CD4-positive, alpha-beta T cell treated with Interleukin-17A for 1 hour (primary cell): Measurements from ENCODE around the gene PIK3C2A.
A peak's percentile ranks its signal among the peaks of the same experiment; 100 is the strongest.
"Not testable (repeated sequence)": the region's sequence is repeated elsewhere in the genome, so short reads cannot be mapped to it uniquely, and the experiment has no call there.

ENCODE experiments used
- DNase-seq: peaks from one replicate; pipeline ENCODE4 v3.0.0-alpha.2; 2020

PIK3C2A gene, protein sequence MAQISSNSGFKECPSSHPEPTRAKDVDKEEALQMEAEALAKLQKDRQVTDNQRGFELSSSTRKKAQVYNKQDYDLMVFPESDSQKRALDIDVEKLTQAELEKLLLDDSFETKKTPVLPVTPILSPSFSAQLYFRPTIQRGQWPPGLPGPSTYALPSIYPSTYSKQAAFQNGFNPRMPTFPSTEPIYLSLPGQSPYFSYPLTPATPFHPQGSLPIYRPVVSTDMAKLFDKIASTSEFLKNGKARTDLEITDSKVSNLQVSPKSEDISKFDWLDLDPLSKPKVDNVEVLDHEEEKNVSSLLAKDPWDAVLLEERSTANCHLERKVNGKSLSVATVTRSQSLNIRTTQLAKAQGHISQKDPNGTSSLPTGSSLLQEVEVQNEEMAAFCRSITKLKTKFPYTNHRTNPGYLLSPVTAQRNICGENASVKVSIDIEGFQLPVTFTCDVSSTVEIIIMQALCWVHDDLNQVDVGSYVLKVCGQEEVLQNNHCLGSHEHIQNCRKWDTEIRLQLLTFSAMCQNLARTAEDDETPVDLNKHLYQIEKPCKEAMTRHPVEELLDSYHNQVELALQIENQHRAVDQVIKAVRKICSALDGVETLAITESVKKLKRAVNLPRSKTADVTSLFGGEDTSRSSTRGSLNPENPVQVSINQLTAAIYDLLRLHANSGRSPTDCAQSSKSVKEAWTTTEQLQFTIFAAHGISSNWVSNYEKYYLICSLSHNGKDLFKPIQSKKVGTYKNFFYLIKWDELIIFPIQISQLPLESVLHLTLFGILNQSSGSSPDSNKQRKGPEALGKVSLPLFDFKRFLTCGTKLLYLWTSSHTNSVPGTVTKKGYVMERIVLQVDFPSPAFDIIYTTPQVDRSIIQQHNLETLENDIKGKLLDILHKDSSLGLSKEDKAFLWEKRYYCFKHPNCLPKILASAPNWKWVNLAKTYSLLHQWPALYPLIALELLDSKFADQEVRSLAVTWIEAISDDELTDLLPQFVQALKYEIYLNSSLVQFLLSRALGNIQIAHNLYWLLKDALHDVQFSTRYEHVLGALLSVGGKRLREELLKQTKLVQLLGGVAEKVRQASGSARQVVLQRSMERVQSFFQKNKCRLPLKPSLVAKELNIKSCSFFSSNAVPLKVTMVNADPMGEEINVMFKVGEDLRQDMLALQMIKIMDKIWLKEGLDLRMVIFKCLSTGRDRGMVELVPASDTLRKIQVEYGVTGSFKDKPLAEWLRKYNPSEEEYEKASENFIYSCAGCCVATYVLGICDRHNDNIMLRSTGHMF (N-terminal part only)

GRCh38 chr11:17207317-17208256 lies at the start of gene PIK3C2A:
Gene PIK3C2A, minus strand, starts transcription at chr11:17207986. Its CDS starts 38,245 bp downstream, at chr11:17169741.
- DNase-seq, result peak; percentile 93

DNA sequence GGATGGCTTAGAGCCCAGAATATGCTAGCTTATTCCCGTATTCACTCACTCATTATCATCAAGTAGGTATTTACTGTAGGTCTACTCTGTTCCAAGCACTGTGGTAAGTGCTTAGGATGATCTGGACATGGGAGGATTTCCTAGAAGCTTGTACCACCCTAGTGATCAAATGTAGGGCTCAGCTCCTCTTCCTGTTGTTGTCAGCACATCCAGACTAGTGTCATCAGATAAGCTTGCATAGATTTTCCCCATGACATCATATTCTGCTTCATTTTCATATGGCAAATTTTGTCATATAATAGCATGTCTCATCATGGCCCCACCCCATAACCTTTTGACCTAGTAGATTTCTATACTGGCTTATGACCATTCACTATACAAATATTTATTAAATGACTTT lies 49.4 kb upstream of the PIK3C2A start:
- no peak for DNase-seq

- DNase-seq, result no peak
These were observed 48.7 kb upstream of the PIK3C2A start for GRCh38 chr11:17256512-17256911.

DNA sequence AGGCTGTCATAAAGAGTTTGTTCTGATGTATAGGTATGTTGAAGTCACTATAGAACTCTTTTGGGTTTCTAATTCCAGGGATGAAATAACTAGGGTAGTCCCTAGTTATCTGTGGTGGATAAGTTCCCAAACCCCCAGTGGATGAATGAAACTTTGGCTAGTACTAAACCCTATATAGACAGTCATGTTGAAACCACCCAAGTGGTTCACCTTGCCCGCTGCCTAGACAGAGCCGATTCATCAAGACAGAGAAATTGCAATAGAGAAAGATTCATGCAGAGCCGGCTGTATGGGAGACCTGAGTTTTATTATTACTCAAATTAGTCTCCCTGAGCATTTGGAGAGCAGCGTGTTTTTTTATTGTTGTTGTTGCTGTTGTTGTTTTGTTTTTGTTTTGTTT lies 44.9 kb upstream of the PIK3C2A start:
- no peak for DNase-seq

DNA sequence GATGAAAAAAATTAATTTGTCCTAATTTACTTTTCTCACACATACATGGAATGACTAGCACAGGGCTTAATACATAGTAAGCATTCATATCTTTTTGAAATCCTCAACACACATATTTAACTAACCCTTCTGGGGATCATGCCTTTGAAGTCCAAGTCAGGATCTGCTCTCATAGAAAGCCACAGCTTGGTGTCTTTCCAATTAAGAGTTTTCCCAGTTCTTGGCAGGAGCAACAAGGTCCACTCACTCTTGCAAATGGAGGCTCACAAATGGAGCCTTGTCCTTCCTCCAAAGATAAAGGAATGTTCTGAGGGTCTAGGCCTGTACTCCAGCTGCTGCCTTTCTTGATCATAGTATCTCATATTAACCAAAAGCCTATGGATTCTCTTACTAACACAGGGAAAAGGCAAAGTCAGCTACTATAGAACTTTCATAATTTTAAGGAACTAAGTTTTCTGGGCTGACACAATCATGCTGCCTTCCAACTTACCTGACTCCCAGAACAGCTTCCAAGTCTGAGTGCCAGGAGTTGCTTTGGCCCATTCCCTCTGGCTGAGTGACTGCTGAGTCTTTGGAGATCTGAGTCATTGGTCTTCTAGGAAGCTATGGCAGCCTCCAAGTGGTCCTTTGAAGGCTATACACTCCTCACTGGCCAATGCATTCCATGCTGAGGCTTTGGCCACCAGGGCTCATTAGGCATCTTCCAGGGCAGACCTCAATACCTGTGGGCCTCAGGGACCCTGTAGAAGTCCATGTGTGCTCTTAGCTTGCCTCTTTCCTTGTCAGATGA lies 43.0 kb upstream of the PIK3C2A start:
- DNase-seq, result no peak

DNA sequence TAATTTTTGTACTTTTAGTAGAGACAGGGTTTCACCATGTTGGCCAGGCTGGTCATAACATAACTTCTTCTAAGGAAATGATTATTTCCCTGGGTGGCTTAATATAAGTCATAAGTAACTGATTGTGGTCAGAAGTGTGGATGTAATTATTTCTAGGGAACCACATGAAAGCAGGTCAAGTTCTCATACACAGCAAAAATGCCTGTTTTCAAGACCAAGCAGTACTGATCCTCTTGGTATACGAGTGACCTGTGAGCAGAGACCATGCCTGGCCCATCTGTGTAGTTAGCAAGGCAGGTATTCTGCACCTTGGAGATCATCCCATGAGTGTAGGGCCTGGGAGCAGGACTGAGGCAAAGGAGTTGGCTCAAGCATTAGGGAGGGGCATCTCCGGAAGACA lies 36.3 kb upstream of the PIK3C2A start:
- DNase-seq, result no peak

DNA sequence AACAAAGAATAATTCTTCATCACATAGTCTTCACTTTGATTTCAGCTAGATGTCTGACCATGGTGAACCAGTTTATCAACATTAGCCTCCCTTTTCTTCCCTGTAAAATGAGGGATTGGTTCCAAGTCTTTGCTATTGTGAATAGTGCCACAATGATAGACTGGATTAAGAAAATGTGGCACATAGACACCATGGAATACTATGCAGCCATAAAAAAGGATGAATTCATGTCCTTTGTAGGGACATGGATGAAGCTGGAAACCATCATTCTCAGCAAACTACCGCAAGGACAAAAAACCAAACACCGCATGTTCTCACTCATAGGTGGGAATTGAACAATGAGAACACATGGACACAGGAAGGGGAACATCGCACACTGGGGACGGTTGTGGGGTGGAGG lies 35.2 kb upstream of the PIK3C2A start:
- not testable (repeated sequence) for DNase-seq

- DNase-seq, result no peak
These were observed 33.0 kb upstream of the PIK3C2A start for GRCh38 chr11:17240780-17241179.

DNA sequence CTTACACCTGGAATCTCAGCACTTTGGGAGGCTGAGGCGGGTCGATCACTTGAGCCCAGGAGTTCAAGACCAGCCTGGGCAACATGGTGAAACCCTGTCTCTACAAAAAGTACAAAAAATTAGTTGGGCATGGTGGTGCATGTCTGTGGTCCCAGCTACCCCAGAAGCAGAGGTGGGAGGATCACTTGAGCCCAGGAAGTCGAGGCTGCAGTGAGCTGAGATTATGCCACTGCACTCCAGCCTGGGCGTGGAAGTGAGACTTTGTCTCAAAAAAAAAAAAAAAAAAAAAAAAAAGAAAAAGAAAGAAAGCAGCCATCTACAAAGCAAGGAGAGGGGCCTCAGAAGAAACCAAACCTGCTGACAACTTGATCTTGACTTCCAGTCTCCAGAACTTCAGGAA lies 32.1 kb upstream of the PIK3C2A start:
- DNase-seq, result not testable (repeated sequence)

DNA sequence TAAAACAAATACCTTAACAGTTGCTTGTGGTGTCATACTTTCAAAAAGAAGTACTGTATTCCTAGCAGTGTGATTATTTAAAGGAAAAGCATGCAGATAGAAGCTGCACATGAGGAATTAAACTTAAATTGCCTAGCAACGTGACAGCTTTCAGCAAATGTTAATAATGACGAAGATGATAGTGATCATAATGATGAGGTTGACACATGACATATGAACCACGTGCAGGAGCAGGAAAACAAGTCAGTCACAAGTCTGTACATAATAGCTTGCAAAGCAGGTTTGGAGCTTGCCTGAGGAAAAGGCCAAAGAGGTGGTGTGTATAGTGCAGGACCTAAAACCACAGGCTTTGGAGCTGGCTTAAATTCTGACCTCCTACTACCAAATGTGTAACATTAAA lies 30.6 kb upstream of the PIK3C2A start:
- DNase-seq, result no peak

DNA sequence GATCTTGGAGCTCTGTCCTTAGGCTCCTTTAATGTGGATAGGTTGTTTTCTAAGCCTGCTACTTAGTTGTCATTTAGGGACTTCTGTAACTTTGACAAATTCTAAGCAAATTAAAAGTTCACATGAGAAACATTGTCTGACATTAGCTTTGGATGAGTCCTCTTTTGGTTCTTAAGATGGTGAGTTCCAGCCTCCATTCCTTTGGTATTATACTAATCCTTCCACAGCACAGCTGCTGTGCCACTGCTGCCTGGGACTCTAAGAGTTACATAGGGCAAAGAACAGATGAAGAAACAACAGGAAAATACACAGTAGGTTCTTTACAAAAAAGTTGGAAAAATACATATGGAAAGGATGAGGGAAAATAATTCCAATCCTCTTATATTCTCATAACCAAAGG lies 25.3 kb upstream of the PIK3C2A start:
- DNase-seq, result no peak

- DNase-seq, result peak; percentile 47
These were observed 23.4 kb upstream of the PIK3C2A start for GRCh38 chr11:17230867-17231851.

DNA sequence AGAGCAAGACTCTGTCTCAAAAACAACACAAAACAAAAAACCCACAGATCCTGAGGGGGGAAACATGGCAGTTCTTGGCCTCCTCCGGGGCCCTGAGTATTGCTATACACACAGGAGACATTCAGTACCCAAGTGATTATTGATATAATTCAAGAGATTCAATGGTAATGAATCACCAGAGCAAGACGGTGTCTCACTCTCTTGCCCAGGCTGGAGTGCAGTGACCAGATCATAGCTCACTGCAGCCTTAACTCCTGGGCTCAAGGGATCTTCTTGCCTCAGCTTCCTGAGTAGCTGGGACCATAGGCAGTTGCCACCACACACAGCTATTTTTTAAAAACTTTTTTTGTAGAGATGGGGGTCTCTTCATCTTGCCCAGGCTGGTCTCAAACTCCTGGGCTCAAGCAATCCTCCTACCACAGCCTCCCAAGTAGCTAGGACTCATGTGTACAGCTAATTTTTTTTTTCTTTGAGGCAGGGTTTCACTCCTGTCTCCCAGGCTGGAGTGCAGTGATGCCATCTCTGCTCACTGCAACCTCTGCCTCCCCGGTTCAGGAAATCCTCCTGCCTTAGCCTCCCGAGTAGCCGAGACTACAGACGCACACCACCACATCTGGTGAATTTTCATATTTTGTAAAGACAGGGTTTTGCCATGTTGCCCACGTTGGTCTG lies 21.8 kb upstream of the PIK3C2A start:
- DNase-seq, result no peak

- DNase-seq, result not testable (repeated sequence)
These were observed 20.6 kb upstream of the PIK3C2A start for GRCh38 chr11:17228186-17228925.

DNA sequence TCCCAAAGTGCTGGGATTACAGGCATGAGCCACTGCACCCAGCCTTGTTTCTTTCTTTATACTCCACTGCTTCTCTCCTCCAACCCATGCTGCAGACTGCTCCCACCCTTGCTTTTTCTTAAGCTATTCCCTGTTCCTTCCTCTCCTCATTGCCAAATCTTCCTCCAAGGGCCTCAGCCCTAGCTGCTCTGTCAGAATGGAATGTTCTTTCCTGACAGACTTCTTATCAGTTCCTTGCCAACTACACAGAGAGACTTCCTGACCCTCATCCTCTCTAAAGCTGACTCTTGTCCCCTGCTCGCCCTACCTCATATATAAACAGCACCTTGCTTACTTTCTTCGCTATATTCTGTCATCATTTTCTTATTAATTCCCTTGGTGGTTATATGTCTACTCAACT lies 16.9 kb upstream of the PIK3C2A start:
- no peak for DNase-seq

- no peak for DNase-seq
These were observed 14.2 kb upstream of the PIK3C2A start for GRCh38 chr11:17221968-17222367.

GRCh38 chr11:17219016-17219415 lies 11.2 kb upstream of the PIK3C2A start:
- no peak for DNase-seq

- no peak for DNase-seq
These were observed 10.6 kb upstream of the PIK3C2A start for GRCh38 chr11:17218403-17218802.
